ENCODE data around the gene BOD1. TPM values are rescaled to one million over a fixed set of nuclear protein-coding genes. Genes with fewer than 3 reads are reported as not detected.

Gene BOD1
- total and polyA plus RNA-seq, 9 of the 15 experiments (the other 6 are each of a cell fraction or from before 2014, with no cell fraction given) = 10.1 to 31.6 (median 22.6) TPM

DNA sequence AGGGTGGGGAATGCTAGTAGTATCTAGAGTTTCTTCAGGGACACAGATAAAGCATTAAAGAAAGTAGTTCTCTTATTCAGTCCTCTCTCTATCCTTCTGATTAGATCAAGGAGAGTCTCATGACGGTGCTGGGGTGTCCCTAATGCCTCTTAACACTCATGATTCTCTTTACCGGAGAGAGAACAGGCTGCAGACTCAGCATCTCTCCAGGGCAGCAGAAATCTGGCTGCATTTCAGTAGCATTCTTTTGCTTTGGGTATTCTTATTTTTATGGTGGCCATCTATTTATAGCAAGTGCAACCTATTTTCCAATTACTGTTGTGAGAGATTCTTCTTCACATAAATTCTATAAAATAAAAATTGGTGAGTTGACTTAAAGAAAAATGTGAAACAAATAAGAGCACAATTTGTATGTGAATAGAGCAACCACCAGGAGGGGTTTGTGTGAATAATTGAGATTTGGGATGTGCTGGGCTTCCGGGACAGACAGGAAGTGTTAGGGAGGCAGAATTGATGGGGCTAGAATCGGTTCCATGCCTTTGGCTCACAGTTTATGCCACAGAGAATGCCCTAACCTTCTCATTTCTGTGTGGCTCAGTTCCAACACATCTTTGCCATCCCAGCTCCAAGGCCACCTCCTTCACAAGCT is 23.8 kb upstream of the BOD1 start:
- DNase-seq (ENCODE audit: extremely low read depth in 1 of 4, low spot score in 3 of 4) = no peak
- no peak overlapping the region for H3K27ac ChIP-seq (ENCODE audit: extremely low read depth, low read depth, low read length)
- H3K4me1 ChIP-seq (replicated peaks in 1 of 2; ENCODE audit: control insufficient read depth in 2 of 2, insufficient read depth in 2 of 2, low read length in 2 of 2) = no peaks in the 10 kb centered on the region; a peak in 1 of 5 replicates
- H3K9me1 ChIP-seq (ENCODE audit: control insufficient read depth, insufficient read depth, low read length) = no peaks in the 10 kb centered on the region
- intact Hi-C loops (cut with micrococcal nuclease) (loop anchor here (5.0 kb wide), 1 partner anchor 62 kb away; no protein-coding TSS in a partner anchor), in situ Hi-C loops (cut with MboI) (no loop called here)
- H3K27me3 ChIP-seq (ENCODE audit: control insufficient read depth in 2 of 2, insufficient read depth in 2 of 2, low read length in 2 of 2) = peaks cover 0 to 20% of the 10 kb centered on the region in 2 experiments; a peak in 1 of 5 replicates
- no peaks in the 10 kb centered on the region for H3K36me3 ChIP-seq (ENCODE audit: control insufficient read depth, insufficient read depth, low read length)
- no peak for FAIRE-seq
- no peak overlapping the region for H3K9ac ChIP-seq (ENCODE audit: insufficient read depth in 1 of 2, low read depth in 2 of 2, low read length in 2 of 2)
- CTCF ChIA-PET (ENCODE audit: low intra/inter-chr PET ratio) = no interaction called here
- ATAC-seq = no peak
- H3K9me3 ChIP-seq (replicated peaks; ENCODE audit: control insufficient read depth, insufficient read depth, low read depth, low read length) = no peaks in the 10 kb centered on the region
- no TSS peak for BruUV-seq (replicated peaks)
- 7% methylated on average over 4 of the region's 4 CpGs for WGBS (ENCODE audit: insufficient coverage, low coverage, missing lambda C conversion rate)
- no peaks in the 10 kb centered on the region for H4K20me1 ChIP-seq (replicated peaks; ENCODE audit: control insufficient read depth, insufficient read depth, low read length)
- POLR2A ChIA-PET = interaction anchor here (1.8 kb wide), 1 partner anchor 13 kb away, joined by 5 read pairs; no protein-coding TSS in a partner anchor
- H3K4me3 ChIP-seq = no peak overlapping the region
- no peaks in the 10 kb centered on the region for H3K79me2 ChIP-seq (ENCODE audit: control insufficient read depth, insufficient read depth, low read length)
- H2AFZ ChIP-seq (ENCODE audit: low read depth, low read length) = 0 out of 2 replicates have a peak overlapping the region, but pooled peaks have one; percentile 33
- no peak overlapping the region for H3K4me2 ChIP-seq (ENCODE audit: insufficient read depth, low read length)
- TF ChIP-seq EGR1 (conservative IDR thresholded peaks at IDR 0.05) = no peak
- TF ChIP-seq, protein P1, sequence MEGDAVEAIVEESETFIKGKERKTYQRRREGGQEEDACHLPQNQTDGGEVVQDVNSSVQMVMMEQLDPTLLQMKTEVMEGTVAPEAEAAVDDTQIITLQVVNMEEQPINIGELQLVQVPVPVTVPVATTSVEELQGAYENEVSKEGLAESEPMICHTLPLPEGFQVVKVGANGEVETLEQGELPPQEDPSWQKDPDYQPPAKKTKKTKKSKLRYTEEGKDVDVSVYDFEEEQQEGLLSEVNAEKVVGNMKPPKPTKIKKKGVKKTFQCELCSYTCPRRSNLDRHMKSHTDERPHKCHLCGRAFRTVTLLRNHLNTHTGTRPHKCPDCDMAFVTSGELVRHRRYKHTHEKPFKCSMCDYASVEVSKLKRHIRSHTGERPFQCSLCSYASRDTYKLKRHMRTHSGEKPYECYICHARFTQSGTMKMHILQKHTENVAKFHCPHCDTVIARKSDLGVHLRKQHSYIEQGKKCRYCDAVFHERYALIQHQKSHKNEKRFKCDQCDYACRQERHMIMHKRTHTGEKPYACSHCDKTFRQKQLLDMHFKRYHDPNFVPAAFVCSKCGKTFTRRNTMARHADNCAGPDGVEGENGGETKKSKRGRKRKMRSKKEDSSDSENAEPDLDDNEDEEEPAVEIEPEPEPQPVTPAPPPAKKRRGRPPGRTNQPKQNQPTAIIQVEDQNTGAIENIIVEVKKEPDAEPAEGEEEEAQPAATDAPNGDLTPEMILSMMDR (IDR thresholded peaks at IDR 0.05 in 2 of 3, conservative IDR thresholded peaks at IDR 0.05 in 1 of 3; ENCODE audit: insufficient read depth in 2 of 3, low read depth in 1 of 3, low read length in 3 of 3) = 0 out of 6 replicates have a peak, but pooled peaks of 1 of the 3 experiments have one; percentile 20
- TF ChIP-seq NEUROD1 (IDR thresholded peaks at IDR 0.05; ENCODE audit: borderline replicate concordance, low read depth, low read length, partially characterized antibody) = no peak
- TF ChIP-seq ETV1 (tag; conservative IDR thresholded peaks at IDR 0.05; ENCODE audit: low read depth) = peak; percentile 33; the same call in 1 of the 2 replicates
- TF ChIP-seq GTF2F1 (IDR thresholded peaks at IDR 0.05; ENCODE audit: low read depth, low read length) = no peak
- TF ChIP-seq, protein P2, sequence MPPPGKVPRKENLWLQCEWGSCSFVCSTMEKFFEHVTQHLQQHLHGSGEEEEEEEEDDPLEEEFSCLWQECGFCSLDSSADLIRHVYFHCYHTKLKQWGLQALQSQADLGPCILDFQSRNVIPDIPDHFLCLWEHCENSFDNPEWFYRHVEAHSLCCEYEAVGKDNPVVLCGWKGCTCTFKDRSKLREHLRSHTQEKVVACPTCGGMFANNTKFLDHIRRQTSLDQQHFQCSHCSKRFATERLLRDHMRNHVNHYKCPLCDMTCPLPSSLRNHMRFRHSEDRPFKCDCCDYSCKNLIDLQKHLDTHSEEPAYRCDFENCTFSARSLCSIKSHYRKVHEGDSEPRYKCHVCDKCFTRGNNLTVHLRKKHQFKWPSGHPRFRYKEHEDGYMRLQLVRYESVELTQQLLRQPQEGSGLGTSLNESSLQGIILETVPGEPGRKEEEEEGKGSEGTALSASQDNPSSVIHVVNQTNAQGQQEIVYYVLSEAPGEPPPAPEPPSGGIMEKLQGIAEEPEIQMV (tag; conservative IDR thresholded peaks at IDR 0.05; ENCODE audit: low read depth) = 0 out of 2 replicates have a peak, but pooled peaks have one; percentile 63
- TF ChIP-seq, protein P3, sequence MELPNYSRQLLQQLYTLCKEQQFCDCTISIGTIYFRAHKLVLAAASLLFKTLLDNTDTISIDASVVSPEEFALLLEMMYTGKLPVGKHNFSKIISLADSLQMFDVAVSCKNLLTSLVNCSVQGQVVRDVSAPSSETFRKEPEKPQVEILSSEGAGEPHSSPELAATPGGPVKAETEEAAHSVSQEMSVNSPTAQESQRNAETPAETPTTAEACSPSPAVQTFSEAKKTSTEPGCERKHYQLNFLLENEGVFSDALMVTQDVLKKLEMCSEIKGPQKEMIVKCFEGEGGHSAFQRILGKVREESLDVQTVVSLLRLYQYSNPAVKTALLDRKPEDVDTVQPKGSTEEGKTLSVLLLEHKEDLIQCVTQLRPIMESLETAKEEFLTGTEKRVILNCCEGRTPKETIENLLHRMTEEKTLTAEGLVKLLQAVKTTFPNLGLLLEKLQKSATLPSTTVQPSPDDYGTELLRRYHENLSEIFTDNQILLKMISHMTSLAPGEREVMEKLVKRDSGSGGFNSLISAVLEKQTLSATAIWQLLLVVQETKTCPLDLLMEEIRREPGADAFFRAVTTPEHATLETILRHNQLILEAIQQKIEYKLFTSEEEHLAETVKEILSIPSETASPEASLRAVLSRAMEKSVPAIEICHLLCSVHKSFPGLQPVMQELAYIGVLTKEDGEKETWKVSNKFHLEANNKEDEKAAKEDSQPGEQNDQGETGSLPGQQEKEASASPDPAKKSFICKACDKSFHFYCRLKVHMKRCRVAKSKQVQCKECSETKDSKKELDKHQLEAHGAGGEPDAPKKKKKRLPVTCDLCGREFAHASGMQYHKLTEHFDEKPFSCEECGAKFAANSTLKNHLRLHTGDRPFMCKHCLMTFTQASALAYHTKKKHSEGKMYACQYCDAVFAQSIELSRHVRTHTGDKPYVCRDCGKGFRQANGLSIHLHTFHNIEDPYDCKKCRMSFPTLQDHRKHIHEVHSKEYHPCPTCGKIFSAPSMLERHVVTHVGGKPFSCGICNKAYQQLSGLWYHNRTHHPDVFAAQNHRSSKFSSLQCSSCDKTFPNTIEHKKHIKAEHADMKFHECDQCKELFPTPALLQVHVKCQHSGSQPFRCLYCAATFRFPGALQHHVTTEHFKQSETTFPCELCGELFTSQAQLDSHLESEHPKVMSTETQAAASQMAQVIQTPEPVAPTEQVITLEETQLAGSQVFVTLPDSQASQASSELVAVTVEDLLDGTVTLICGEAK (IDR thresholded peaks at IDR 0.05) = peak; percentile 49; the same call in 1 of the 2 replicates
- TF ChIP-seq, protein P3 (CRISPR knock-in tag; IDR thresholded peaks at IDR 0.05) = no peak

Measured in K562 (cell line).